GM18867 (cell line): ENCODE data around the gene SLC35D2.
A peak's percentile ranks its signal among the peaks of the same experiment; 100 is the strongest.

Source experiments
- ATAC-seq: cut with Tn5 transposase; IDR thresholded peaks from one replicate; pipeline ENCODE4 v1.9.1; 2021; ENCODE audit warnings: mild to moderate bottlenecking, moderate library complexity; ENCODE audit not compliant: unreplicated experiment

Gene SLC35D2

DNA sequence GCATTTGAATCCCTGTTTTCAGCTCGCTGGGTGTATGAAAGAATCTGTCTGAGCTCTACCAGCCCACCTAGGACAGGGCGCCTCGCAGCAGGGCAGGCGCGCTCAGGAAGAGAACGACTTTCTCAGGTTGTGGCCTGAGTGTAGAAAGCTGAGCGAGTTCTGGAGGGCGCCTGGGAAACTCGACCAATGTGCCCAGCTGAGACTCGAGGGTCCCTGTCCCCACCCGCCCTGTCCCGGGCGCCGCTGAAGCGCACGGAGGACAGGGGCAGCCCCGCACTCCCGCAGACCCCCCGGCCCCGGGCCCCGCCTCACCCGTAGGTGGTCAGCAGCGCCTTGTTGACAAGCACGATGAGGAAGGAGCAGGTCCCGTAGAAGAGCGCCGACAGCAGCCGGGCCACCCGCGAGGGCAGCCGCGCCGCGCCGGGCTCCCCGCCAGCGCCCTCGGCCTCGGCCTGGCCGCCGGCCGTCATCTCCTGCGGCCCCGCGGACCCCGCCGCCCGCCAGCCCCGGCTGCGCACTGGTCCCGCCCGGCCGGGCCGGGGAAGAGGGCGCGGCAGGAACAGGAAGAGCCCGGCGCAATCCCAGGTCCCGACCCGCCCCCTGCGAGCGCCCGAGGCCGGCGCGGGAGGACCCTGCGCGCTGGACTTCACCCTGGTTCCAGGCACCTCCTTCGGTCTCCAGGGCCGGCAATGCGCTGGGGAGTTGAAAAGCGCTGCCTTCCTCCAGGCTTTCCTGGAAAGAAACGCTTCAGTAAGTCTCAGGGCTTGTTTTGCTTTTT is at the start of gene SLC35D2:
Gene SLC35D2 (minus strand): TSS at position 547 of the 778 bp plus-strand sequence. CDS start 77 bp downstream, at position 470.
- ATAC-seq, result no peak

DNA sequence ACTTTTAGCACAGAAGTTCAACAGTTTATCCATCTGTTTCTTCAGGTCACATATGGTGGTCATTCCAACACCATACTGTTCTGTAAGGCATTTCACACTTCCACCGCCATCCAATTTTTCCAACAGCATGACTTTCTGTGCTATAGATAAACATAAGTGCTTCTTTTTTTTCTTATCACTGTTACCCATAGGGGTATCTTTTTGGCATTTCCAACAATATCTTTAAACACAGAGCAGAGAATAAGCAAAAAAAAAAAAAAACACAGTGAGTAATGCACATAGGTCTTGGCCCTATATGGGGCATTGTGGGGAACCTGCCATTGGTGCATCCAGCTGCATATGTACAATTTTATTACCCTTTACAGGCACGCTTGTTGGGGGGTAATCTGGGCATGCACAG is 46.9 kb upstream of the SLC35D2 start:
- ATAC-seq, result no peak

GRCh38 chr9:96429732-96430131 is 46.2 kb upstream of the SLC35D2 start:
- no peak for ATAC-seq

DNA sequence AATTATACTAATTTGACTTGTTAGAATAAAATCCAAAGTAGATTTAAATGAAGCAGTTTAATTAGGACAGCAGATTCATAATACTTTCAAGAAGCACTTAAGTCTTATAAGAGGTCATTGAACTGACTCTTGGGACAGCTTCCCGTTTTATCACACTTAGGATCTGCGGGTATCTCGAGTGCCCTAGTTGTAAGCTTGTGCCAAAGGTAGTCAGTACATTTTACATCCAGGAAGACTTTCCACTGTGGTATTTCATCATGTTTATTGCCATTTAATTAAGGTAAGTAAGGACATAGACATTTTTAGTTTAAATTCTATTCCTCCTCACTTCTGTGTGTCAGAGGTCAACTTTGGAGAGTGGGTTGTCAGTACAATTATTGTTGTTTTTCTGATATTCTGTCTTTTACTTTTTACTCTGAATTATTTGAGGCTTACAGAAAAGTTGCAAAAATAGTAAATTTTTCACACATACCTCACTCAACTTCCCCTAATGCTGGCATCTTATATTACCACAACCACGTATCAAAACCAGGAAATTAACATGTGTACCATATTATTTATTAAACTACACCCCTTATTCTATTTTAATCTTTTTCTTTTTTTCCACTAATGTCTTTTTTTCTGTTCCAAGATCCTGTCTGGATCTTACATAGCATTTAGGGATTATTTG is 42.1 kb upstream of the SLC35D2 start:
- no peak for ATAC-seq

GRCh38 chr9:96423985-96424336 is 40.5 kb upstream of the SLC35D2 start:
- no peak for ATAC-seq

- ATAC-seq, result no peak
Observed at GRCh38 chr9:96423322-96423984, 39.9 kb upstream of the SLC35D2 start.

- ATAC-seq, result no peak
Observed at GRCh38 chr9:96420468-96421219, 37.1 kb upstream of the SLC35D2 start.

- no peak for ATAC-seq
Observed at GRCh38 chr9:96419691-96419969, 36.1 kb upstream of the SLC35D2 start.

GRCh38 chr9:96418920-96419690 is 35.6 kb upstream of the SLC35D2 start:
- ATAC-seq, result peak; percentile 38

DNA sequence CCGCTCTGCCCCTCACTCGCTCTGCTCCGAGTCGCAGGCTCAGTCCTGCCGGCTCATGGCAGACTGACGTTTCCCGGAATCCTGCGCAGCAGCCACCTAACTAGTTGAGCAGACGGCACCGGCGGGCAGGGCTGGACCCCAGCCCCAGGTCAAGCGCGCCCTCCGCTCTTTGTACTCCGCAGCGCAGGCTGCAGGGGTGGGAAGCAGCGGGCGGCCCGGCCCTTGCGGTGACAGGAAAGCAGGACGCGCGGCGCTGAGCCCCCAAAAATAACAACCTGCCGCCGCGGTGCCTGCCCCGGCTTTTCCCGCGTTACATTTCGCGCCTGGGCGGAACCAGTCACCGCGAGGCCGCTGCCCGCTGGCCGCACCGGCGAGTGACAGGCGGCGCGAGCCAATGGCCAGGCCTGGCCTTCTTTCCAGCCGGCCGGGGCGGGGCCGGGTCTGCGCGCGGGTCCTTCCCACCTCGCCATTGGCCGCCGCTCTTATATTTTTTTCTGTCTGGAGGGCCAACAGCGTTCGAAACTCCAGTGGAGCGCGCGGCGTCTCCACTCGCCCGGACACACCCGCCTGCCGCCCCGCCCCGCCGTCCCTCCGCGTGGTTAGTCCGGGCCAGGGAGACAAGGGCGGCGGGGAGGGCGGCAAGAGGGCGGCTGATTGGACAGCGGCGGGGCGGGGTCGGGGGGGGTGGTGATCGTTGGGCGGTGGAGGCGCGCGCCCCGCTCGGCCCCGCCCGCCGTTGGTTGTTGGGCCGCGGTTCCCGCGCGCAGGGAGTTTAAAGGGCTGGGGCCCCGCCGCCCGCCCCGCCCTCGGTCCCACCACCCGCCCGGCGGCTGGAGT is 34.8 kb upstream of the SLC35D2 start, which contains the start of gene ZNF367:
Gene ZNF367 (minus strand): TSS at position 288 of the 837 bp plus-strand sequence. CDS start 338 bp downstream, outside the sequence.
- ATAC-seq, result peak; percentile 68

- peak; percentile 1 for ATAC-seq
Observed at GRCh38 chr9:96417661-96418082, 34.2 kb upstream of the SLC35D2 start.

- ATAC-seq, result peak; percentile 32
Observed at GRCh38 chr9:96417051-96417586, 33.6 kb upstream of the SLC35D2 start.

DNA sequence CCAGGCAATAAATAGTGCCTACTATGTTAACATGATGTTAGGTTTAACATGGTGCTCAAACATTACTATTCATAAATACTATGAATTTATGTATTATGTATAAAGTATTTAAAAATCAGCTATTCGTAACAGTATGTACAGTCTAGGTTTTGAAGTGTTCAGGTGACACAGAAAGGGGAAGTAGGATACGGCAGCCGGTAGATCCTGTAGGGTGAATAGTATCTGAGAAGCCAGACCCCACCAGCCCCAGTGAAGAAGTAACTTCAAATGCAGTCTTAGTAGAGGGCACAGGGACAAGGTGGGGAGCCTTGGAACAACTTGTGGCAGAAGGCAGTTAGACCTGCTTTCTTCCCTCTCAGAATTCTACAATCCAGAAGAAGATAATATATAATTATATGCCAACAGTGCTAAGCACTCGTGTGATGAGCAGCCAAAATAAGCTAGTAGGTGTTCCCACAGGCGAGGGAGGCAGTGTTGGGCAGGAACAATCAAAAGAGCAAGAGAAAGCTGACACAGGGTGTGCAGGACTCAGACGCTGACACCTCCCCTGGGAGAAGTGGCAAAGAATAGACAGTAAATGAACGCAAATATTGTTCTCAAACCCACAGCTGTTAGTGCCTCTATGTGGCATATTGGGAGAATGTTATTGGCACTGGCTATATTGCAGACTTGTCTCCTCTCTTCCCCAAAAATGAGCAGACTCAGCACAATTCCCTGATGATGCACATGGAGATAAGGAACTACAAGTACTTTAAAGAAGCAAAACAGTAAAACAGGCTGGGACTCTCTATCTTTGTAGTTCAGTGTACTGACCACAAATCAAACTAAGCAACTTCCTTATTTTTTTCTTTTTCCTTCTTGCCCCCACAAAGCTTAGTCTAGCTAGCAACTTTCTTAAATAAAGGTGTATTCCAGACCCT is 30.1 kb upstream of the SLC35D2 start:
- peak; percentile 20 for ATAC-seq

DNA sequence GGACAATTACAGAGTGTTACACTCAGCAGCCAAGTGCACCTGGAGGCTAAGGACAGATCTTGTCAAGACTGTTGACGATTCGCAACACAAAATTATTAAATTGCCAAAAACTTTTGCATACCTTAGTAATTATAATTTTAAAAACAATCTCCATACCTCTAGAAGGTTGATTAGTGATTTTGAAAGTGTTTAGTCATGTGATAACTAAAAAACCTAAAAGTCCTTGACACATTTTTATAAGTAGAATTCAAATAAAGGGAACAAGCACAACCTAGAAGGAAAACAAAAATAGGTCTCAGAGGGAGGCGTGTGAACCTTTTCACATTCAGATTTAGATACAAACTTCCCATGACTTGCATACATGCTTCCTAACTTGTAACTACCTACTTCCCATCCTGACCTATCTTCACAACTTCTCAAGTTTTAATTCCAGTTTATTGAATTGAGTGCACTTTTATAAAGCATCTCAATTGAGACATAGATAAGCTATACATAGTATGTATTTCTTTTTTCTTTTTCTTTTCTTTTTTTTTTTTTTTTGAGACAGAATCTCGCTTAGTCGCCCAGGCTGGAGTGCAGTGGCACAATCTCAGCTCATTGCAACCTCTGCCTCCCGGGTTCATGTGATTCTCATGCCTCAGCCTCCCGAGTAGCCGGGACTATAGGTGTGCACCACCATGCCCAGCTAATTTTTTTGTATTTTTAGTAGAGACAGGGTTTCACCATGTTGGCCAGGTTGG is 28.8 kb upstream of the SLC35D2 start:
- no peak for ATAC-seq

- no peak for ATAC-seq
Observed at GRCh38 chr9:96411129-96411838, 27.8 kb upstream of the SLC35D2 start.

DNA sequence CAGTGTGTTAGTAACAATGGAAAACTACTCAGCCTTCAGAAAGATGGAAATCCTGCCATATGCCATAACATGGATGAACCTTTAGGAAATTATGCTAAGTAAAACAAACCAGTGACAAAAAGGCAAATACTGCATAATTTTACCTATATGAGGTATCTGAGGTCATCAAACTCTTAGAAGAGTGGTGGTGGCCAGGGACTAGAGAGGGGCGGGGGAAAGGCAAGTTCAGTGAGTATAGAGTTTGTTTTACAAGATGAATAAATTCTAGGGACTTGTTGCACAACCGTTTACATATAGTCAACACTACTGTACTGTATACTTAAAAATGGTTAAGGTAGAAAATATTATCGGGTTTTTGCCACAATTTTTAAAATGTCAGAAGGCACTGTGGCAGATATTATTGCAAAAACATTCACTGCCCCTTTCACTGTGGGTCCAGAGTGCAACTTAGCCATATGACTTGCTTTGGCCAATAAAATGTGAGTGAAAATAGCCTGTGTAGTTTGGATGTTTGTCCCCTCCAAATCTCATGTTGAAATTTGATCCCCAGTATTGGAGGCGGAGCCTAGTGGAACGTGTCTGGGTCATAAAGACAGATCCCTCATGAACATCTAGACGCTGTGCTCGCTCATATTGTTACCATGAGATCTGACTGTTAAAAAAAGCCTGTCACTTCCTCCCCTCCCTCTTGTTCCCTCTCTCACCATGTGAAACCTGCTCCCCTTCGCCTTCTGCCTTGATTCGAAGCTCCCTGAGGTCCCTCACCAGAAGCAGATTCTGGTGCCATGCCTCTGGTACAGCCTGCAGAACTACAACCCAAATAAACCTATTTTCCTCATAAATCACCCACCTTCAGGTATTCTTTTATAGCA is 25.1 kb upstream of the SLC35D2 start:
- ATAC-seq, result no peak
